GM23248 (cell line): ENCODE measurements around the gene TBC1D2.

ENCODE experiments used
- EZH2 ChIP-seq: fragments of 200-600 bp; sonication (generic); IDR thresholded peaks from 2 replicates; pipeline ENCODE4 v1.6.1; 2018; ENCODE audit warnings: antibody characterized with exemption, mild to moderate bottlenecking; ENCODE audit not compliant: insufficient read depth, poor library complexity, severe bottlenecking
- EZH2phosphoT487 ChIP-seq: fragments of 200-600 bp; sonication (generic); IDR thresholded peaks from 2 replicates; pipeline ENCODE4 v1.6.1; 2018; ENCODE audit warnings: antibody characterized with exemption, moderate library complexity, mild to moderate bottlenecking, low read depth; ENCODE audit not compliant: insufficient read depth

GRCh38 chr9:98187926-98188325 is 67.5 kb downstream of the TBC1D2 start:
- TF ChIP-seq EZH2: no peak
- no peak for TF ChIP-seq EZH2phosphoT487
